Activated naive CD8-positive, alpha-beta T cell treated with anti-CD3 and anti-CD28 coated beads, Interleukin-2, amount 10 ng/mL, durations not matched to agents 7 days and 5 days (primary cell): Measurements from ENCODE around the gene TMEM45A. TPM values are rescaled to one million over a fixed set of nuclear protein-coding genes. Genes with fewer than 3 reads are reported as not detected.

Source experiments
- total RNA-seq, 2 experiments: library from RNA; stranded (reverse); gene quantifications; one replicate each; pipeline ENCODE4 v1.2.3, GENCODE V29; 2021

Gene TMEM45A
- total RNA-seq, 2 experiments from 2014 or later: 0.20 to 0.78 TPM

Other genes starting within 250 kb of the TMEM45A start
- 10 to 100 TPM; 34.1 to 35.3 TPM for gene TBC1D23, start 231.6 kb upstream of the TMEM45A start, total RNA-seq
- 10 to 100 TPM; 42.8 to 43.5 TPM for gene NIT2, start 157.9 kb upstream of the TMEM45A start, total RNA-seq
- gene TOMM70, start 91.5 kb upstream of the TMEM45A start, total RNA-seq: 10 to 100 TPM; 36.6 to 39.2 TPM
- 1 to 10 TPM; 1.1 to 1.8 TPM for gene LNP1, start 91.1 kb upstream of the TMEM45A start, total RNA-seq
- gene ADGRG7, start 117.0 kb downstream of the TMEM45A start, total RNA-seq: not detected
- gene TFG, start 216.9 kb downstream of the TMEM45A start, total RNA-seq: 10 to 100 TPM; 45.1 to 48.4 TPM